Fibroblast of skin of right quadriceps (primary cell): ENCODE results near the gene SPOCK3.
"Not testable (repeated sequence)": the region's sequence is repeated elsewhere in the genome, so short reads cannot be mapped to it uniquely, and the experiment has no call there.

Experiments
- DNase-seq: peaks from one replicate; pipeline ENCODE4 v3.0.0-alpha.2; 2013

SPOCK3 gene

DNA sequence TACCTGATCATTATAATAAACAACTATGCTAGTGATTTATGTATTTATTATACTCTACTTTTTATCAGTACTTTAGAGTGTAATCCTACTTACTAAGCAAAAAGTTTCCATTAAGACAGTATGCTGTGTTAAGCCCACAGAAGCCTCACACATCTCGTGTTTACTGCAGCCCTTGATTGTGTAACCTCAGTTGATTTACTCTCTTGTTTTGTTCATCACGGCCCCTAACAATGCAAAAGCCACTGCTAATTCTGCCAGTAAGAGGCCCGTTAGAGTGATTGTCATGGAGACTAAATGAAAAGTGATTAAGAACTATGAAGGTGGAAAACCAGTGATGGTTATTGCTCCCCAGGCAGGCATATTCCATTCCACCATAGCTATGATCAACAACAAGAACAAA lies 436.2 kb downstream of the SPOCK3 start:
- no peak for DNase-seq

DNA sequence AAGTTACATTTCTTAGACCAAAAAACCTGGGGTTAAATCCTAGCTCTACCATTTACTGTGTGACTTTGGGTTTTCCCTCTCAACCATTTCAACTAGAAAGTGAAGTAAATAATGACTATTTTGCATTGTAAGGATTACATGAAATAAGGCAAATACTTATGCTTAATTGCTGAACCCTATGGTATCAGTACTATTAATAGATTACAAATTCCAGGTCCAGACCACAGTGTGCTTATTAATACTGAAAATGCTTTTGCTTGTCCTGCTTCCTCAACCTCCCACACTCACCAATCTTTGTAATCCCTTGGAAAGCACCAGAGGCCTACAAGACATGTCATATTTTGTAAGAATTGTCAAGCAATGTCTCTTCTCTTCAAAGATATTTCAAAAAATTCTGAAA lies 456.5 kb downstream of the SPOCK3 start:
- no peak for DNase-seq

DNA sequence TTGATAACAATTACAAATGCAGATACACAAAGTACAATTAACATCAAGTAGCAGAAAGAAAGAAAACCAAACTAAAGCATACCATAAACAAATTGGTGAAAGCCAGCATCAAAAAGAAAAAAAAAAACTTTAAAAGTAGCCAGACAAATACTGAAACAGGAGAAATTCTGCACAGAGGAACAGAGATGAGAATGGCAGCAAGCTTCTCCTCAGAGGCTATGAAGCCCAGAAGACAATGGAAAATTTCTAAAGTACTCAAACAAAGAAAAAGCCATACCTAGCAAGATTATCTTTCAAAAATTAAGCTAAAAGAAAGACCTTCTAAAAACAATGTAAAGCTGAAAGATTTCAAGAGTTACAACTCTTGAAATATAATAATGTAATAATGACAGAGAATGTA lies 471.3 kb downstream of the SPOCK3 start:
- DNase-seq: no peak

DNA sequence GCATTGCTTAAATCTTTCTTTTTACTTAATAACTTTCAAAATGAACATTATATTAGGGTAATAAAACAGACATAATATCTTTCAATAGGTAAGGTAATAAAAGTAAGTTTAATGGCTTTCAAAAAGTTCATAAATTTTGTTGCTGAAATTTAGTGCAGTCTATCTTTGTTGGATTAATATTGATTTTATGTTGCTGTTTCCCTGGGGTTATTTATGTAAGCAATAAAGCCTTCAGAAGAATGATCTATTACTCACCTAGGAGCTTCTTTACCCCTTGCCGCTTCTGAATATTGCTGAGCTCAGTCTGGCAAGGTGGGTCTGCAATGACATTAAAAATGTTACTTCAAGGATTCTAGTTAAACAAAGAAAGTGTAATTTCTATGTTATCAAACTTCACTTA lies 492.6 kb downstream of the SPOCK3 start:
- no peak for DNase-seq

DNA sequence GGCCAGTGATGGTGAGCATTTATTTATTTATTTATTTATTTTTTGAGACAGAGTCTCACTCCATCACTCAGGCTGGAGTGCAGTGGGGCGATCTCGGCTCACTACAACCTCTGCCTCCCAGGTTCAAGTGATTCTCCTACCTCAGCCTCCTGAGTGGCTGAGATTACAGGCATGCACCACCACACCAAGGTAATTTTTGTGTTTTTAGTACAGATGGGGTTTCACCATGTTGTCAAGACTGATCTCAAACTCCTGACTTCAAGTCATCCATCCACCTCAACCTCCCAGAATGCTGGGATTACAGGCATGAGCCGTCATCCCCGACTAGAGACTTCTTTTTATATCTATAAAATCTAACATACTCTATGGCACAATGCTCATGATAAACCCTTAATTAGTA lies 495.1 kb downstream of the SPOCK3 start:
- not testable (repeated sequence) for DNase-seq

DNA sequence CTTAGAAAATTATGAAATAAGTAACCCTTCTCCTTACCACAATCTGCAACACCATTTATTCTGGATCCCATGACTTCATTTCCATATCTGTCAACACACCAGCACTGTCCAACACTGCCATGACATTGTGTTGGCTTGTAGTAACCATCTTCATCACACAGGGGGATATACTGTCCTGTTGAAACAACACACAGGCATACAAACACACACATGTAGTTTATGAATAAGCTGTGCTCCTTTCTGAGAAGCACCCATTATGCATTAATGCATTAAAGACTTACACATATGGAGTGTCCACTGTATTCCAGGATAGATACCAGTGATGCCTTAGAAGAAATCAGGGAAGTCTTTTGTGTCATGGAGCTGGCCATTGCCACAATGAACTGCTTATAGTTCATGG lies 496.9 kb downstream of the SPOCK3 start:
- no peak for DNase-seq

DNA sequence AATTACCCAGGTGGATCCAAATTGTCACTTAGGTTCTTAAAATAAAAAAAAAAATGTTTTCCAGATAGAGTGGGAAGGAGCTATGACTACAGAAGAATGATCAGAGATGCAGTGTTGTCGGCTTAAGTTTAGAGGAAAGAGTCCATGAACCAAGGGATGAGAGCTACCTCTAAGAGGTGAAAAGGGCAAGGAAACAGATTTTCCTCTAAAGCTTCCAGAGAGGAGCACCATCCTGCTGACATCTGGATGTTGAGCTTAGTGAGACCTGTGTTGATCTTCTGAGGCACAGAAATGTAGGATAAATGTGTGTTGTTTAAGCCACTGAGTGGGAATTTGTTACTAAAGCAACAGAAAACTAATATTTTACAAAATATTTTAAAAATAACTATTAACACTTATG lies 498.7 kb downstream of the SPOCK3 start:
- DNase-seq: no peak

DNA sequence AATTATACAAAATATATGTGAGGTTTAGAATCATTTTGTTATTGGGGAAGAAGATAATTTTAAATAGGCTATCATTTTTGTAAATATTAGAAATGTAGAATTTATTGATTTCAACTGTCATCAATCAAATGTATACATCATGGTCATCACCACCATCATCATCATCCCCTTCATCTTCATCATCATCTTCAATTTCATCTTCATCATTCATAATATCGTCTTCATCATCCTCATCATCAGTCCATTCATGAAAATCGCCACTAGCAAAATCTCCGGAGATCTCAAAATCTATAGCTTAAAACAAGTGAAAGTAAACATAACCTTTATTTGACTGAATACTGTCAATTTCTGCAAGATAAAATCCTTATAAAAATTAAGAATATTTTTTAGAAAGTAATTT lies 499.5 kb downstream of the SPOCK3 start:
- no peak for DNase-seq

DNA sequence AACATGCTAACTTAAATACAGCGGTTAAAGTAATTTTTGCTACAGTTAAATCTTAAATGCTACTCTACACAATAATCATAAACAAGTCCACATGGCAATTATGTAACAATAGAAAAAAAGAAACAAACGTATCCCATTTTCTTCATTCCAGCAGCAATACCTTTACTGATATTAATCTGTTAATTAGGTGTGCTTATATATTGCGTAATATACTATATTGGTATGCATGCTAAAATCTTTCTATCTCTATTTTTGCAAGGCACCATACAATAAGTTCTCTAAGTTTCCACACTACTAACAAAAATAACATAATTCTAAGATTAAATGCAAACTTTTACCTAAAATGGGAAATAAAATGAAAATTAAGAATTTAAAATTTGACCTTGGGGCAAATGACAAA lies 500.6 kb downstream of the SPOCK3 start:
- DNase-seq: no peak

DNA sequence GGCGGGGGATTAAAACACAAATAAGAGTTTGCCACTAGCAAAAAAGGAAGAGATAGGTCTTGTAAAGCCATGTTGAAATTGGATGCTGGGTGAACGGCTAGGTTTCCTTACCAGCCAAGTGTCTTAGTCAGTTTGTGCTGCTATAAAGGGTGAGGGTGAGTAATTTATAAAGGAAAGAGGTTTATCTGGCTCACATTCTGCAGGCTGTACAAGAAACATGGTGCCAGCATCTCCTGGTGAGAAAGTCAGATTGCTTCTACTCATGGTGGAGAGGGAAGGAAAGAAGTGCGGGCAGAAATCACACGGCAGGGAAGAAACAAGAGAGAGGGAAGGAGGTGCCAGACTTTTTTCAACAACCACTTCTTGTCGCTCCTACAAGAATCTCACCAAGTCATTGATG lies 507.5 kb downstream of the SPOCK3 start:
- DNase-seq: no peak

DNA sequence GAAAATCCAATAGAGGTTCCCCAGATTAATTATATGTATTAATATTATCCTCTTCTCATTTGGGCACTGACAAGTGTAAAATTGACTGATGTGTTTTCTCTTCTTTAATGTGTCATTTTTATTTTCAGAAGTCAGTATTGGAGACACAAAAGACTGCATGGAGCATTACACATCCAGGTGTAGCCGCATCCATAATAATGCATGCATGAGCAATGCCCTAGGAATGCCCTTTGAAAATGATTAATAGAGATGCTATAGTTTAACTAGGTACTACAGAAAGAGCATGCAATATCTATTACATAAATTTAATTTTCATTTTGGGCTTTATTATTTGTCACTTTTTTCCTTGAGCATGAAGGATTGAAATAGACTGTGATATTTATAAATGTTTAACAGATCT lies 509.9 kb downstream of the SPOCK3 start:
- DNase-seq: no peak

DNA sequence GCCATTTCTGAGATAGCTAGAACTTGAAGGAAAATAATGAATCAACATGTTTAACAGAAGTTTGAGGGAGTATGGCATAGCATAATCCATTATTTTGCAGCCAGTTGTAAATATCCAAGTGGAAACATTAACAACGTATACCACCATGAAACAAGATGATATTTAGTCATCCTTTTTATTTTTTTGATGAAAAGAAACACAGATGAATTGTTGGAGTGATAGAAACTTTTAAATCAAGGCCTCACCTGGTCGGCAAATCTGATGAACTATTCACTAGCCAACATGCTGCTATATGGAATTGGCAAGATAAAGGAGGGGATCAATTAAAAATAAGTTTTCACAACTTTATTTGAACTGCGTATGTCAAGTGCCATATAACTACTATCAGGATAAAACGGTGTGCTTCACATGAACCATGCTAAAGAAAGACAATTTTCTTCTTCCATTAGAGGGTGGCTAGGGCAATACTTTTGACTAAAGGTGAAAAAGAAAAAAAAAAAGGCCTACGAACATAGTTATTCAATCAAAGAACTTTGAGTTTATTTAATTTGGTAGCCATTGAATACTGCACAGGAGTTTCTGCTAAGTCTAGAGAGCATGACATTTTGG lies 510.7 kb downstream of the SPOCK3 start:
- no peak for DNase-seq

DNA sequence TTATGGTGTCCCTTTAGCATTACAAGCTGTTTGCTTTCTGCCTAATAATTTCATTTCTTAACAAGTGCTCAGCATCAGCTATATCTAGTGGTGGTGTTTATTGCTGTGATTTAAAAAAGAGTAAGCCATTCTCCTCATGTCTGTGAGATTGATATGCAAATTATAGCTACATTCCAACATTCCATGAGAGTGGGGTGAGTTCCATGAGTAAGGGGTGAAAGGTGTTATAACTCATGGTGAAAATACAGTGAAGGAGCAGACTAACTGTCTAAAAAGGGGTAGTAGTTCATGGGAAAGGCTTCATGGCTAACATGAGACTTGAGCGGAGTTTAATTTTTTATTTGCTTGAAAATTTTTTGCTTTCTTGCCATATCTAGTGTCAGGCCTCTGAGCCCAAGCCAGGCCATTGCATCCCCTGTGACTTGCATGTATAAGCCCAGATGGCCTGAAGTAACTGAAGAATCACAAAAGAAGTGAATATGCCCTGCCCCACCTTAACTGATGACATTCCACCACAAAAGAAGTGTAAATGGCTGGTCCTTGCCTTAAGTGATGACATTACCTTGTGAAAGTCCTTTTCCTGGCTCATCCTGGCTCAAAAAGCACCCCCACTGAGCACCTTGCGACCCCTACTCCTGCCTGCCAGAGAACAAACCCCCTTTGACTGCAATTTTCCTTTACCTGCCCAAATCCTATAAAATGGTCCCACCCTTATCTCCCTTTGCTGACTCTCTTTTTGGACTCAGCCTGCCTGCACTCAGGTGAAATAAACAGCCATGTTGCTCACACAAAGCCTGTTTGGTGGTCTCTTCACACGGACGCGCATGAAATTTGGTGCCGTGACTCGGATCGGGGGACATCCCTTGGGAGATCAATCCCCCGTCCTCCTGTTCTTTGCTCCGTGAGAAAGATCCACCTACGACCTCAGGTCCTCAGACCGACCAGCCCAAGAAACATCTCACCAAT lies 518.3 kb downstream of the SPOCK3 start:
- DNase-seq: not testable (repeated sequence)

DNA sequence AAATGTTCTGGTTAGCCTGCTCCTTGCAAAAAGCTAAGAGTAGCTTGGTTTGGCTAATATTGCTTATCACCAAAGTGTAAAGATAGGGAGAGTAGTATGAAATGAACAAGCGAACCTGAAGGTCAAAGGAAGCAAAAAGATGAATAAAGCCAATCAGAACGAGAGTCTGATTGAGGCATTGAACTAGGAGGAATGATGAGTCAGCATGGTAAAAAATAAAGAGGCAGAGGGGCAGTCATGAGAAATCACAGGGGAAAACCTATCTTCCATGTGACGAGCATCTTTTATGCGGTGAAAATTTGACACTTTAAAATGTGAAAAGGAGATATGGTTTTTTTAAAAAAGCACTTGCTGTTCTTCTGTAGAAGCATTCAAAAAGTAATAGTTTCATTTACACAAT lies 533.7 kb downstream of the SPOCK3 start:
- DNase-seq: no peak

DNA sequence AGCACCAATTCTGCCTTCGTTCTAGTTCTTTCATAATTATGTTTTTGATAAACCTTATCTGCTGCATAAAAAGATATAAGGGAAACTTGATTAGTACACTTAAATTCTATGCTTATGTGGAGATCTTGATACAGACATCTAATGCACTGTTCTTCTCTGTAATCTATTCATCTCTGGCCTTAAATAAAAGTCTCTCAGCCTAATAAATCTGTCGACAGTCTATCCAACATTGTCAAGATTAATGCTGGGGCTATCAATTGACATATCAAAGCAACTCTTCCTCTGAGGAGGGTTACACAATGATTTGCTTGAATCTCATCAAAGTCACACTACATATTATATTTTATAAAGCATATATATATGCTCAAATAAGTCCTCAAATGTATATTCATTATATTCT lies 545.5 kb downstream of the SPOCK3 start:
- no peak for DNase-seq

DNA sequence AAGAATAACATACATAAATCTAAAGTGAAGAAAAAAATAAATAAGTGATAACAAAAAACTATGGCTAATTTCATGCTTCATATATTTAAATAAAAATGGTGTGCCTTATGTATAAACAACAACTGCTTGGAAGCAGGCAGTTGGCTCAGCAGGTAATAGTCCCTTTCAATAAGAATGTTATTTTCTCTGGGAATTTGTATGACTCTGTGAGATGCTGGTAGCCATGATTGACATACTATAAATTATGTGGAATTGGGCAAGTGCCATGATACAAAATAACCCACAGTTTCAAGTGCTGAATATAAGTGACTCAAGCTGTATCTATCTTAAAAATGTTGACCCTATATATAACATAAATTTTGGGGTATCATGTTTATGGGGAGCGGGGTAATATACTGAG lies 546.5 kb downstream of the SPOCK3 start:
- no peak for DNase-seq
